Thoracic aorta endothelial cell (primary cell): ENCODE results near the gene KRTAP8-1. TPM values are rescaled to one million over a fixed set of nuclear protein-coding genes. Genes with fewer than 3 reads are reported as not detected.

ENCODE experiments used
- small RNA-seq: library from RNA; depleted of rRNA; stranded (forward); fragments of <200 nt; gene quantifications from one replicate; pipeline ENCODE3, GENCODE V24; 2012
- total RNA-seq: library from RNA; depleted of rRNA; stranded (reverse); fragments of >200 nt; gene quantifications from 2 replicates; pipeline ENCODE4 v1.2.3, GENCODE V29; 2012

Gene KRTAP8-1, protein sequence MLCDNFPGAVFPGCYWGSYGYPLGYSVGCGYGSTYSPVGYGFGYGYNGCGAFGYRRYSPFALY
- not detected in 2 replicates for total RNA-seq

DNA sequence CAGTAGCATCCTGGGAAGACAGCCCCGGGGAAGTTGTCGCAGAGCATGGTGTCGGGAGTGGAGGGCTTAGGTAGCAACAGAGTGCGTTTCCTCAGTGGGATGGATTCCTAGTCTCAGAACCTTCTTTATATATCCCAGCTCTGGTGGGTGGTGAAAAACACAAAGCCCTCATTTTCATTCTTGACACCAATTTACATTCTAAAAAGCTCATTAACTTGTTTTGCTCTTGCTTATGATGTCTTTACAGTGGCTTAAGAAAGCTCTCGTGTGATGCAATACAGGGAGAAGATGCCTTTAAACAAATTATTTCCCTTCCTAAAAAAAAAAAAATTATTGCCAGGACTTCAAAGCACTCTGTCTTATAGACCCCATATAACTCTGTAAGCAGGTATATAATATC lies at the start of gene KRTAP8-1:
KRTAP8-1 (minus strand) TSS at position 101 of the 400 bp plus-strand sequence; CDS start at position 47, 54 bp downstream.

DNA sequence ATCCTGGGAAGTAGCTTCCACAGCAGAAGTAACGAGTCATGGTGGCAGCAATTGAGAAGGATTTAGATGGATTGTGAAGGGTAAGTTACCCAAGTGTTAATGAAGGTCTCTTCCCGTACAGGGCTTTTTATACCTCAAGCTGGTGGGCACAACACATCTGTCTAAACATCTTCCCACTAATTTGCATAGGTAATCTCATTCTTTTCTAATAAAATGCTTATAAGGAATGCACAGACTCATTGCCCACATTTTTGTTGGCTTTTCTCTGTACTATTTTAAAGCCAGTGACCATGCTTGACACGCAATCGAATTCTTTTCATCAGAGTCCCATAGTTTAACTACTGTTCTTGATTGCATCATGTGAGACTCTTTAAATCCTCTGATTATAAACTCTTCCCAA lies 16.6 kb upstream of the KRTAP8-1 start, which contains the start of gene KRTAP7-1:
KRTAP7-1 (minus strand) TSS at position 101 of the 400 bp plus-strand sequence; CDS start at position 40, 61 bp downstream.

Small RNA genes within 50 kb of the gene (small RNA-seq; reads per million reads assigned to genes)
- gene AP000244.1 (not detected), gene KRTAP8-2P (not detected), gene KRTAP8-3P (not detected)

Other genes with a start within 250 kb of the KRTAP8-1 start
- not detected in 2 replicates for gene KRTAP22-2, start 222.9 kb downstream of the KRTAP8-1 start, total RNA-seq
- not detected in 2 replicates for gene KRTAP6-3, start 220.8 kb downstream of the KRTAP8-1 start, total RNA-seq
- not detected in 2 replicates for gene KRTAP6-2, start 214.4 kb downstream of the KRTAP8-1 start, total RNA-seq
- gene KRTAP22-1, start 212.2 kb downstream of the KRTAP8-1 start, total RNA-seq = not detected in 2 replicates
- not detected in 2 replicates for gene KRTAP6-1, start 199.3 kb downstream of the KRTAP8-1 start, total RNA-seq
- gene KRTAP20-1, start 196.8 kb downstream of the KRTAP8-1 start, total RNA-seq = not detected in 2 replicates
- gene KRTAP20-4, start 192.6 kb downstream of the KRTAP8-1 start, total RNA-seq = not detected in 2 replicates
- not detected in 2 replicates for gene KRTAP20-2, start 178.1 kb downstream of the KRTAP8-1 start, total RNA-seq
- not detected in 2 replicates for gene KRTAP20-3, start 170.4 kb downstream of the KRTAP8-1 start, total RNA-seq
- gene KRTAP21-3, start 94.5 kb downstream of the KRTAP8-1 start, total RNA-seq = not detected in 2 replicates
- gene KRTAP21-2, start 66.0 kb downstream of the KRTAP8-1 start, total RNA-seq = not detected in 2 replicates
- gene KRTAP21-1, start 57.8 kb downstream of the KRTAP8-1 start, total RNA-seq = not detected in 2 replicates
- not detected in 2 replicates for gene KRTAP7-1, start 16.5 kb upstream of the KRTAP8-1 start, total RNA-seq
- not detected in 2 replicates for gene KRTAP11-1, start 68.3 kb upstream of the KRTAP8-1 start, total RNA-seq
- not detected in 2 replicates for gene KRTAP19-8, start 225.2 kb upstream of the KRTAP8-1 start, total RNA-seq